Right lobe of liver (tissue), 6 donors: ENCODE results near the gene TAS2R3. TPM values are rescaled to one million over a fixed set of nuclear protein-coding genes. Genes with fewer than 3 reads are reported as not detected.

Source experiments
- ATAC-seq, 4 donors: fragments of 200-7000 bp; cut with Tn5 transposase; one replicate each; pipeline ENCODE4 v1.9.1; 2020; ENCODE audit warnings: mild to moderate bottlenecking in 4 of 4, moderate library complexity in 4 of 4
- DNase-seq, 3 donors: peaks; one replicate each; pipeline ENCODE4 v3.0.0-alpha.2; 2020
- H3K27ac ChIP-seq, 3 donors: fragments of 200-600 bp; one replicate each; pipeline ENCODE4 v1.8.0; 2022
- H3K27me3 ChIP-seq, 2 donors: fragments of 200-600 bp; one replicate each; pipeline ENCODE4 v1.8.0; 2022
- H3K36me3 ChIP-seq, 4 donors: fragments of 200-600 bp; sonication (generic) in 1 of 4; one replicate each; pipeline versions ENCODE4 v1.5.1 to v1.8.0; 2017 to 2022; ENCODE audit warnings: control low read depth in 1 of 4
- H3K4me1 ChIP-seq, 4 donors: fragments of 200-600 bp; sonication (generic) in 1 of 4; one replicate each; pipeline versions ENCODE4 v1.5.1 to v1.8.0; 2017 to 2022; ENCODE audit warnings: control low read depth in 1 of 4
- H3K4me3 ChIP-seq, 3 donors: fragments of 200-600 bp; one replicate each; pipeline ENCODE4 v1.8.0; 2022
- H3K9me3 ChIP-seq, 4 donors: fragments of 200-600 bp; sonication (generic) in 1 of 4; one replicate each; pipeline versions ENCODE4 v1.5.1 to v1.8.0; 2017 to 2022; ENCODE audit warnings: control low read depth in 1 of 4
- CTCF ChIP-seq, 4 donors: fragments of 200-600 bp in 3 of 4; fragments of 450-650 bp in 1 of 4; IDR thresholded peaks; one replicate each; pipeline versions ENCODE4 v1.5.1 to v1.8.0; 2016 to 2022; ENCODE audit warnings: antibody characterized with exemption in 4 of 4, mild to moderate bottlenecking in 2 of 4
- POLR2A ChIP-seq: fragments of 450-650 bp; IDR thresholded peaks from one replicate; pipeline ENCODE4 v1.6.1; 2017; ENCODE audit warnings: antibody characterized with exemption, mild to moderate bottlenecking
- WGBS: methylation state at CpG from one replicate; pipeline ENCODE4 v1.1.6; 2018; ENCODE audit warnings: low coverage, low lambda C conversion rate; ENCODE audit not compliant: insufficient coverage; ENCODE audit errors: missing lambda C conversion rate; 5-methylcytosine and 5-hydroxymethylcytosine counted together
- intact Hi-C, 2 donors: fragments of 100-400 bp; cut with DNase I; formaldehyde crosslinking; loops; one replicate each; pipeline versions ENCODE4 v1.11.2 to v1.14.1; 2022
- small RNA-seq, 2 experiments: library from RNA; depleted of rRNA; stranded (forward); fragments of <200 nt; gene quantifications; one replicate each; pipeline ENCODE3, GENCODE V24; 2016
- total RNA-seq, 6 experiments: library from RNA; depleted of rRNA in 2 of 6; stranded (reverse); fragments of >200 nt in 2 of 6; fragmentation: NEBNext Ultra II Directional in 3 of 6; extraction: Animal tissue kit (Norgen Biotek cat#: 25700) in 3 of 6; gene quantifications; one replicate each; pipeline versions ENCODE4 v1.1.0 to v1.2.4, GENCODE V29; 2016 to 2023
- donor health status: DM: no; HTN: yes; CAD: no.
- donor health status: DM: no; HTN: no; CAD: no.
- donor health status: DM: no; HTN: no; CAD: no.
- donor health status: DM: no; HTN: yes; CAD: no.
- donor health status: DM: no; HTN: yes; CAD: no.

TAS2R3 gene
- total RNA-seq, 6 experiments from 2014 or later, result 0.31 to 3.5 (median 0.55) TPM

GRCh38 chr7:141789917-141790316 lies 26.0 kb downstream of the TAS2R3 start, which contains the start of gene TAS2R5:
TSS of gene TAS2R5 (plus strand) at chr7:141790217. CDS start at chr7:141790362, 145 bp downstream.
- TF ChIP-seq POLR2A, result no peak
- no peak for TF ChIP-seq CTCF (IDR thresholded peaks at IDR 0.05)
- no peaks in the 10 kb centered on the region for H3K36me3 ChIP-seq
- no peaks in the 10 kb centered on the region for H3K9me3 ChIP-seq
- no peak within 1 kb of the TSS for H3K4me3 ChIP-seq
- DNase-seq (no peak), ATAC-seq (no peak)
- no peaks in the 10 kb centered on the region for H3K27me3 ChIP-seq
- intact Hi-C loops, result no loop called here
- no peak within 1 kb of the TSS for H3K27ac ChIP-seq
- H3K4me1 ChIP-seq, result no peaks in the 10 kb centered on the region
- 73% methylated on average over 5 of the region's 5 CpGs for WGBS

GRCh38 chr7:141792526-141792925 lies 28.6 kb downstream of the TAS2R3 start:
- no peaks in the 10 kb centered on the region for H3K4me1 ChIP-seq
- no peak overlapping the region for H3K4me3 ChIP-seq
- H3K27me3 ChIP-seq, result no peaks in the 10 kb centered on the region
- no peaks in the 10 kb centered on the region for H3K36me3 ChIP-seq
- ATAC-seq (no peak), DNase-seq (no peak)
- WGBS, result 71% methylated on average over 2 of the region's 2 CpGs
- no peaks in the 10 kb centered on the region for H3K9me3 ChIP-seq
- H3K27ac ChIP-seq, result no peak overlapping the region
- TF ChIP-seq CTCF (IDR thresholded peaks at IDR 0.05) (no peak), POLR2A (no peak)
- intact Hi-C loops, result no loop called here

Small RNAs within 50 kb of the gene (small RNA-seq; reads per million reads assigned to genes)
- 0 reads per million in 2 experiments for gene RNU1-82P

Other genes with a start within 250 kb of the TAS2R3 start
- gene AGK, start 212.7 kb upstream of the TAS2R3 start, total RNA-seq, result 10 to 100 TPM in 5 of 6 experiments, 1 to 10 TPM in 1; 9.3 to 19.2 (median 12.0) TPM
- 10 to 100 TPM; 24.4 to 30.8 (median 26.3) TPM for gene DENND11, start 61.9 kb upstream of the TAS2R3 start, total RNA-seq
- not detected for gene WEE2, start 55.7 kb upstream of the TAS2R3 start, total RNA-seq
- gene SSBP1, start 25.7 kb upstream of the TAS2R3 start, total RNA-seq, result 100 to 1,000 TPM in 1 of 6 experiments, 10 to 100 TPM in 5; 38.6 to 115 (median 48.8) TPM
- gene TAS2R4, start 12.6 kb downstream of the TAS2R3 start, total RNA-seq, result under 1 TPM; 0.32 to 0.74 (median 0.52) TPM
- under 1 TPM in 5 of 6 experiments, not detected in 1; 0.43 to 0.68 (median 0.51) TPM for gene TAS2R5, start 26.1 kb downstream of the TAS2R3 start, total RNA-seq
- not detected for gene PRSS37, start 77.4 kb downstream of the TAS2R3 start, total RNA-seq
- not detected for gene OR9A4, start 152.3 kb downstream of the TAS2R3 start, total RNA-seq
- 1 to 10 TPM in 1 of 6 experiments, under 1 TPM in 4, not detected in 1; 0.27 to 1.2 (median 0.92) TPM for gene CLEC5A, start 182.9 kb downstream of the TAS2R3 start, total RNA-seq
- gene TAS2R38, start 209.7 kb downstream of the TAS2R3 start, total RNA-seq, result not detected
- gene MGAM, start 231.8 kb downstream of the TAS2R3 start, total RNA-seq, result 10 to 100 TPM in 1 of 6 experiments, 1 to 10 TPM in 2, under 1 TPM in 3; 0.68 to 15.7 (median 1.0) TPM